Breast epithelium (tissue), 3 donors: ENCODE measurements around the gene FIGNL1.

Experiments used
- CTCF ChIP-seq, 3 donors: fragments of 450-650 bp; IDR thresholded peaks; one replicate each; pipeline ENCODE4 v1.5.1; 2016 to 2017; ENCODE audit warnings: antibody characterized with exemption in 3 of 3, mild to moderate bottlenecking in 3 of 3, moderate library complexity in 3 of 3
- POLR2A ChIP-seq: fragments of 450-650 bp; IDR thresholded peaks from one replicate; pipeline ENCODE4 v1.6.1; 2016; ENCODE audit warnings: antibody characterized with exemption, mild to moderate bottlenecking, moderate library complexity
- POLR2AphosphoS5 ChIP-seq, 3 donors: sonication (generic); formaldehyde crosslinking; IDR thresholded peaks; one replicate each; pipeline ENCODE4 v1.6.1; 2017; ENCODE audit warnings: antibody characterized with exemption in 3 of 3

- TF ChIP-seq CTCF (IDR thresholded peaks at IDR 0.05) = no peak
- TF ChIP-seq POLR2A = no peak
- no peak for TF ChIP-seq POLR2AphosphoS5 (IDR thresholded peaks at IDR 0.05)
These were observed 55.8 kb downstream of the FIGNL1 start for GRCh38 chr7:50394315-50394714.
